Measurements from ENCODE around the gene CD19. TPM values are rescaled to one million over a fixed set of nuclear protein-coding genes. Genes with fewer than 3 reads are reported as not detected.

The CD19 gene
- total RNA-seq, 2 donors from 2014 or later: not detected

- Histone ChIP-seq H3K27ac (no peak overlapping the region), H3K27me3 (no peaks in the 10 kb centered on the region), H3K4me1 (no peaks in the 10 kb centered on the region), H3K4me3 (no peak overlapping the region), H3K36me3 (replicated peaks in 1 of 2; ENCODE audit: insufficient read depth in 1 of 2, low read depth in 2 of 2) (peaks cover 0 to 7% of the 10 kb centered on the region in 2 donors), H3K9me3 (no peaks in the 10 kb centered on the region)
- intact Hi-C loops (cut with DNase I): no loop called here
- no peak for DNase-seq
- WGBS, 2 donors: 90% methylated on average over 2 to 9 of the region's 9 CpGs
- no peak for ATAC-seq
- TF ChIP-seq CTCF (IDR thresholded peaks at IDR 0.05) (no peak), POLR2A (IDR thresholded peaks at IDR 0.05) (no peak)
Observed at GRCh38 chr16:28905229-28905754, 26.5 kb upstream of the CD19 start.

GRCh38 chr16:28905800-28906372, 25.9 kb upstream of the CD19 start:
- DNase-seq (no peak), ATAC-seq (no peak)
- Histone ChIP-seq H3K27me3 (no peaks in the 10 kb centered on the region), H3K4me1 (no peaks in the 10 kb centered on the region), H3K9me3 (no peaks in the 10 kb centered on the region), H3K27ac (no peak overlapping the region), H3K4me3 (no peak overlapping the region), H3K36me3 (replicated peaks in 1 of 2; ENCODE audit: insufficient read depth in 1 of 2, low read depth in 2 of 2) (peaks cover 0 to 7% of the 10 kb centered on the region in 2 donors)
- intact Hi-C loops (cut with DNase I): no loop called here
- no peak for TF ChIP-seq POLR2A (IDR thresholded peaks at IDR 0.05)
- no peak for TF ChIP-seq CTCF (IDR thresholded peaks at IDR 0.05)
- WGBS, 2 donors: 85 to 87% methylated on average over 23 to 24 of the region's 24 CpGs

GRCh38 chr16:28910086-28911031, 21.4 kb upstream of the CD19 start:
- TF ChIP-seq CTCF (IDR thresholded peaks at IDR 0.05) (no peak), POLR2A (IDR thresholded peaks at IDR 0.05) (no peak)
- H3K4me1 ChIP-seq: no peaks in the 10 kb centered on the region
- H3K36me3 ChIP-seq (replicated peaks in 1 of 2; ENCODE audit: insufficient read depth in 1 of 2, low read depth in 2 of 2): peaks cover 0 to 9% of the 10 kb centered on the region in 2 donors
- H3K4me3 ChIP-seq: no peak overlapping the region
- 80 to 84% methylated on average over 17 to 18 of the region's 19 CpGs for WGBS, 2 donors
- DNase-seq (no peak), ATAC-seq (no peak)
- no peaks in the 10 kb centered on the region for H3K9me3 ChIP-seq
- intact Hi-C loops (cut with DNase I): no loop called here
- H3K27me3 ChIP-seq: no peaks in the 10 kb centered on the region
- no peak overlapping the region for H3K27ac ChIP-seq

- Histone ChIP-seq H3K27me3 (no peaks in the 10 kb centered on the region), H3K9me3 (no peaks in the 10 kb centered on the region), H3K4me3 (no peak overlapping the region), H3K27ac (no peak overlapping the region), H3K4me1 (no peaks in the 10 kb centered on the region), H3K36me3 (replicated peaks in 1 of 2; ENCODE audit: insufficient read depth in 1 of 2, low read depth in 2 of 2) (peaks cover 0 to 8% of the 10 kb centered on the region in 2 donors)
- no peak for ATAC-seq
- TF ChIP-seq CTCF (IDR thresholded peaks at IDR 0.05): no peak
- WGBS, 2 donors: 82 to 90% methylated on average over 11 to 12 of the region's 12 CpGs
- DNase-seq: no peak
- intact Hi-C loops (cut with DNase I): no loop called here
Observed at GRCh38 chr16:28912558-28912957, 19.2 kb upstream of the CD19 start.

Data from body of pancreas (tissue), 4 donors.